Measurements from ENCODE around the gene ADRA2C. TPM values are rescaled to one million over a fixed set of nuclear protein-coding genes. Genes with fewer than 3 reads are reported as not detected.

Gene ADRA2C
- total RNA-seq, 1 experiment from 2014 or later, result 23.5 TPM

DNA sequence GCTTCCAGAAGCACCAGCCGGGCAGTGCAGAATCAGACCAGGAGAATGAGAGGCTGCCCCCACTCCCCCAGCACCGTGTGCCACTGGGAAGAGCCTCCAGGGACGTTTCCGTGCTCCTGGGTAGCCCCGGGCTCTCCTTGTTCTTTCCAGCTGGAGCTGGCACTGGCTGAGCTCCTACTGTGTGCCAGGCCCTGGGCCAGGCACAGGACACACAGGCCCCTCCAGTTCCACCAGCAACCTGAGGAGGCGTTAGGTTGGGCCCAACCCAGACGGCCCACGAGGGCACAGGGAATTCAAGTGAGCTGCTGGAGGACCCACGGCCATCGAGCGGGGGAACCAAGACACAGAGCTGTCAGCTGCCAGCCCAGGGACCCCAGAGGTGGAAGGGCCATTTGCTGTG is 15.9 kb upstream of the ADRA2C start:
- Histone ChIP-seq H3K36me3 (ENCODE audit: control insufficient read depth, insufficient read depth, low read length) (peaks cover 4% of the 10 kb centered on the region; the same call in 1 of the 2 replicates), H3K27me3 (ENCODE audit: control insufficient read depth, insufficient read depth, low read length) (peaks cover 2% of the 10 kb centered on the region; the same call in 1 of the 2 replicates), H3K27ac (ENCODE audit: low read length) (no peak overlapping the region), H3K4me1 (ENCODE audit: control insufficient read depth, insufficient read depth, low read length) (no peaks in the 10 kb centered on the region; the same call in 1 of the 2 replicates), H3K4me3 (ENCODE audit: low read depth in 2 of 2, low read length in 2 of 2) (no peak overlapping the region), H3K9me3 (ENCODE audit: control insufficient read depth, insufficient read depth, low read depth, low read length) (no peaks in the 10 kb centered on the region)
- POLR2A ChIA-PET, result interaction anchor here (0.7 kb wide), 1 partner anchor 99 kb away, joined by 5 read pairs; no protein-coding TSS in a partner anchor
- intact Hi-C loops (cut with micrococcal nuclease; ENCODE audit: unreplicated experiment), result no loop called here
- TF ChIP-seq, protein P1, sequence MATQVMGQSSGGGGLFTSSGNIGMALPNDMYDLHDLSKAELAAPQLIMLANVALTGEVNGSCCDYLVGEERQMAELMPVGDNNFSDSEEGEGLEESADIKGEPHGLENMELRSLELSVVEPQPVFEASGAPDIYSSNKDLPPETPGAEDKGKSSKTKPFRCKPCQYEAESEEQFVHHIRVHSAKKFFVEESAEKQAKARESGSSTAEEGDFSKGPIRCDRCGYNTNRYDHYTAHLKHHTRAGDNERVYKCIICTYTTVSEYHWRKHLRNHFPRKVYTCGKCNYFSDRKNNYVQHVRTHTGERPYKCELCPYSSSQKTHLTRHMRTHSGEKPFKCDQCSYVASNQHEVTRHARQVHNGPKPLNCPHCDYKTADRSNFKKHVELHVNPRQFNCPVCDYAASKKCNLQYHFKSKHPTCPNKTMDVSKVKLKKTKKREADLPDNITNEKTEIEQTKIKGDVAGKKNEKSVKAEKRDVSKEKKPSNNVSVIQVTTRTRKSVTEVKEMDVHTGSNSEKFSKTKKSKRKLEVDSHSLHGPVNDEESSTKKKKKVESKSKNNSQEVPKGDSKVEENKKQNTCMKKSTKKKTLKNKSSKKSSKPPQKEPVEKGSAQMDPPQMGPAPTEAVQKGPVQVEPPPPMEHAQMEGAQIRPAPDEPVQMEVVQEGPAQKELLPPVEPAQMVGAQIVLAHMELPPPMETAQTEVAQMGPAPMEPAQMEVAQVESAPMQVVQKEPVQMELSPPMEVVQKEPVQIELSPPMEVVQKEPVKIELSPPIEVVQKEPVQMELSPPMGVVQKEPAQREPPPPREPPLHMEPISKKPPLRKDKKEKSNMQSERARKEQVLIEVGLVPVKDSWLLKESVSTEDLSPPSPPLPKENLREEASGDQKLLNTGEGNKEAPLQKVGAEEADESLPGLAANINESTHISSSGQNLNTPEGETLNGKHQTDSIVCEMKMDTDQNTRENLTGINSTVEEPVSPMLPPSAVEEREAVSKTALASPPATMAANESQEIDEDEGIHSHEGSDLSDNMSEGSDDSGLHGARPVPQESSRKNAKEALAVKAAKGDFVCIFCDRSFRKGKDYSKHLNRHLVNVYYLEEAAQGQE (IDR thresholded peaks at IDR 0.05; ENCODE audit: insufficient read depth in 1 of 2, low read depth in 2 of 2, low read length in 1 of 2), result no peak
- TF ChIP-seq SIN3A (IDR thresholded peaks at IDR 0.05; ENCODE audit: borderline replicate concordance, insufficient read depth, low read depth, low read length) (no peak), POLR2AphosphoS5 (IDR thresholded peaks at IDR 0.05; ENCODE audit: low read depth, low read length) (no peak), TCF7L2 (IDR thresholded peaks at IDR 0.05; ENCODE audit: low read depth, low read length) (no peak)
- TF ChIP-seq, protein P2, sequence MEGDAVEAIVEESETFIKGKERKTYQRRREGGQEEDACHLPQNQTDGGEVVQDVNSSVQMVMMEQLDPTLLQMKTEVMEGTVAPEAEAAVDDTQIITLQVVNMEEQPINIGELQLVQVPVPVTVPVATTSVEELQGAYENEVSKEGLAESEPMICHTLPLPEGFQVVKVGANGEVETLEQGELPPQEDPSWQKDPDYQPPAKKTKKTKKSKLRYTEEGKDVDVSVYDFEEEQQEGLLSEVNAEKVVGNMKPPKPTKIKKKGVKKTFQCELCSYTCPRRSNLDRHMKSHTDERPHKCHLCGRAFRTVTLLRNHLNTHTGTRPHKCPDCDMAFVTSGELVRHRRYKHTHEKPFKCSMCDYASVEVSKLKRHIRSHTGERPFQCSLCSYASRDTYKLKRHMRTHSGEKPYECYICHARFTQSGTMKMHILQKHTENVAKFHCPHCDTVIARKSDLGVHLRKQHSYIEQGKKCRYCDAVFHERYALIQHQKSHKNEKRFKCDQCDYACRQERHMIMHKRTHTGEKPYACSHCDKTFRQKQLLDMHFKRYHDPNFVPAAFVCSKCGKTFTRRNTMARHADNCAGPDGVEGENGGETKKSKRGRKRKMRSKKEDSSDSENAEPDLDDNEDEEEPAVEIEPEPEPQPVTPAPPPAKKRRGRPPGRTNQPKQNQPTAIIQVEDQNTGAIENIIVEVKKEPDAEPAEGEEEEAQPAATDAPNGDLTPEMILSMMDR (IDR thresholded peaks at IDR 0.05), result no peak
- CTCF ChIA-PET, result interaction anchor here (0.6 to 0.7 kb wide), 2 partner anchors 14 to 132 kb away, joined by 3 to 7 read pairs; no protein-coding TSS in a partner anchor
- ATAC-seq (no peak), DNase-seq (ENCODE audit: low read depth, low spot score) (no peak)
- in situ Hi-C loops (cut with HindIII; ENCODE audit: low pct_unique_long_range_greater_than_20kb, low sequenced_read_pairs), result no loop called here
- no TSS peak for BruUV-seq (replicated peaks)

DNA sequence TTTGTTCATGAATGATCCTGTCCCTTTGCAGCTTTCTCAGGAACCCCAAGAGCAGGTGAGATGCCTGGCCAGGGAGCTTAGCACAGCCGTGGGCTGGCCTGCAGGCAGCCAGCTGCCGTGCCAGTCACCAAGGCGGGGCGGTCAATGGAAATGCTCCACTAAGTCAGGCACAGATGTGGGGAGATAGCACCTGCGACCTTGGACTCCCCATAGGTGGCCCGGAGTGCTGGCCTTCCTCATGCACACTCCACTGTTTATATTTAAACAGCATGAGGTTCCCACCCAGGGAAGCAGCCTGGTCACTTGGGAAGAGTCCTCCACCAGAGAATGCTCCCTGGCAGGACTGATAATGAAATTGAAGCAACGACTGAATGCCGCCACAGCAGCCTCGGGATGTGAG is 14.2 kb upstream of the ADRA2C start:
- H3K4me1 ChIP-seq (ENCODE audit: control insufficient read depth, insufficient read depth, low read length), result no peaks in the 10 kb centered on the region
- POLR2A ChIA-PET, result no interaction called here
- no peak for DNase-seq (ENCODE audit: low read depth, low spot score)
- in situ Hi-C loops (cut with HindIII; ENCODE audit: low pct_unique_long_range_greater_than_20kb, low sequenced_read_pairs) (no loop called here), intact Hi-C loops (cut with micrococcal nuclease; ENCODE audit: unreplicated experiment) (no loop called here)
- CTCF ChIA-PET, result no interaction called here
- no peak for ATAC-seq
- H3K27me3 ChIP-seq (ENCODE audit: control insufficient read depth, insufficient read depth, low read length), result no peaks in the 10 kb centered on the region; the same call in 1 of the 2 replicates
- H3K4me3 ChIP-seq (ENCODE audit: low read depth in 2 of 2, low read length in 2 of 2), result no peak overlapping the region
- H3K27ac ChIP-seq (ENCODE audit: low read length), result no peak overlapping the region
- BruUV-seq (replicated peaks), result no TSS peak
- no peaks in the 10 kb centered on the region for H3K36me3 ChIP-seq (ENCODE audit: control insufficient read depth, insufficient read depth, low read length)
- H3K9me3 ChIP-seq (ENCODE audit: control insufficient read depth, insufficient read depth, low read depth, low read length), result no peaks in the 10 kb centered on the region
- TF ChIP-seq, protein P2 (IDR thresholded peaks at IDR 0.05), result no peak
- TF ChIP-seq TCF7L2 (IDR thresholded peaks at IDR 0.05; ENCODE audit: low read depth, low read length), result no peak

All from Panc1 (cell line).